CD4-positive, alpha-beta T cell treated with Interleukin-6 at 100 ng/mL for 8 hours (primary cell): ENCODE data around the gene PDLIM1.

Experiments
- DNase-seq: peaks from one replicate; pipeline ENCODE4 v3.0.0-alpha.2; 2020; ENCODE audit warnings: mixed read lengths, low spot score

Gene PDLIM1

GRCh38 chr10:95288303-95288702, 2.5 kb downstream of the PDLIM1 start:
- DNase-seq = no peak

GRCh38 chr10:95287281-95287680, 3.5 kb downstream of the PDLIM1 start:
- DNase-seq = no peak

DNA sequence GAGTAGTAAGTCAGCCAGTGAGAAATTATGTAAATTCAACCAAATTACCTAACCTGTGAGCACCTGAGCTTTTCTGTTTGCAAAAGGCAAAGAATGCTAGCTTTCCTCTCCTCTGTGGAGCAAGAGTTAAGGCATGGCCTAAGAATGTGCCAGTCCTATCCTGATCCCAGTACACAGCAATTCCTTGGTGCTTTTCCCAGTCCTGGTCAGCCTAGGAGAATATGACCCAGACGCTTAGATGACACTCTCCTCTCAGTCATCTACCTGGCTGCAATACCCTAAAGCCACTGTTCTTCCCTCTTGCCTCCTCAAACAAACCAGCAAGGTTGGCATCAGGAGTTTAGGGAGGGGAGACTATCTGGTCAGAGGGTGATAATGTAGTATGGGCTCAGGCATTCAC, 4.1 kb downstream of the PDLIM1 start:
- no peak for DNase-seq

DNA sequence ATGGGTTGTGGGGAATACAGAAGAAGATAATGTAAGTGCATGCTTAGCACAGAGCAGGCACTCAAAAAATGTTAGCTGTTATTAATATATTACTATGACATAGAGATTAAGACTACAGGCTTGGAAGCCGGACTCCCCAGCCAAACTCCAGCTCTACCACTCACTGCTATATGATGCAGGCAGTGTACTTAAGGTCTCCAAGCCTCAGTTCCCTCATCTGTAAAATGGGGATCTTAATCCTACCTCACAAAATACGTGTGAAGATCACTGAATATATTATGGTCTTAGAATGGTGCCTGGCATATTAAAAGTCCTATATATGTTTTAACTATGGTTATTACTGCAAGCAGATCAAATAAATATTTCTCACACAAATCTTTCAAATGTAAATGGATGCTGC, 5.2 kb downstream of the PDLIM1 start:
- DNase-seq = no peak

- no peak for DNase-seq
Measured at GRCh38 chr10:95284807-95285206, 6.0 kb downstream of the PDLIM1 start.

DNA sequence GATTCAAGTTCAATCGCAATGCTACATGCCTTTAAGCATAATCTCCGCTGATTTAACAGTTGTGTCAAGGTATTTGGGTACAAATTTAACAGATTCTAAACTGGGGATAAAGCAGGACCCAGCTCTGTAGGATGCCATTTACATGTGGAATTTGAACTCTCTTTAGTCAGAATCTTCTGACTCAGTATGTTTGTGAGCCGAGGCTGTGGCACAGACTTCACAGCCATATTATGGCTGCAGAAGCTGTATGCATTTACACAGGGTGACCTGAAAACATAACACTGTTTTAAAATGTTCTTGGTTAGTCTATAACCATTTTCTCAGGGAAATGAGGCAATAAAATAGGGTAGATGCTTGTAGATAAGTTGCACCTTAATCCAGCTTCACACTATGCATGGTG, 8.7 kb downstream of the PDLIM1 start:
- DNase-seq = no peak

DNA sequence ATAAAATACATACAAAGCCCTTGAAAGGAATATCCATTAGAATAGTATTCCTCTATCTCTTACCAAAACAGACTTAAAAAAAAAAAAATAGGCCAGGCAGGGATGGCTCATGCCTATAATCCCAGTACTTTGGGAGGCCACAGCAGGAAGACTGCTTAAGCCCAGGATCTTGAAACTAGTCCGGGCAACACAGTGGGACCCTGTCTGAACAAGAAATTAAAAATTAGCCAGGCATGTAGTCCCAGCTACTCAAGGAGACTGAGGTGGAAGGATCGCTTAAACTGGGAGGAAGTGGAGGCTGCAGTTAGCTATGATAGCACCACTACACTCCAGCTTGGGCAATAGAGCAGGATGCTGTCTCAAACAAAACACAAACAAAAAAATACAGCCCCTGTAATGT, 9.6 kb downstream of the PDLIM1 start:
- DNase-seq = no peak

DNA sequence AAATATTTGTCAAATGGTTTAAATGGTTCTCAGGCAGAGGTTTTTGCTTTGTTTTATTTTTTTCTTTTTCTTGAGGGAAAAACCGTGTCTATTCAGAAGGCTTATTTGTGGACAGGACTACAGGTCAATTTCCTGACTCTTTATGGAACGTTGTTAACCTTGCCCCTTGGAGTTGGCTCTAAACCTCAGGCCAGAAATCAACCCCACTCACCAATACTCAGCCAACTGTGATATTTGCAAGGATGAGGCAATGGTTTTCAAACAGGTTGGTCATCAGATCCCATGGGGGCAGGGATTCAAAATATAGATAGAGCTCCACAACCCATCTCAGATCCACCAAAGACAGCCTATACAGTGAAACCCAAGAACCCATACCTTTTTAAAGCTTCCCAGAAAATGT, 10.2 kb downstream of the PDLIM1 start:
- no peak for DNase-seq

DNA sequence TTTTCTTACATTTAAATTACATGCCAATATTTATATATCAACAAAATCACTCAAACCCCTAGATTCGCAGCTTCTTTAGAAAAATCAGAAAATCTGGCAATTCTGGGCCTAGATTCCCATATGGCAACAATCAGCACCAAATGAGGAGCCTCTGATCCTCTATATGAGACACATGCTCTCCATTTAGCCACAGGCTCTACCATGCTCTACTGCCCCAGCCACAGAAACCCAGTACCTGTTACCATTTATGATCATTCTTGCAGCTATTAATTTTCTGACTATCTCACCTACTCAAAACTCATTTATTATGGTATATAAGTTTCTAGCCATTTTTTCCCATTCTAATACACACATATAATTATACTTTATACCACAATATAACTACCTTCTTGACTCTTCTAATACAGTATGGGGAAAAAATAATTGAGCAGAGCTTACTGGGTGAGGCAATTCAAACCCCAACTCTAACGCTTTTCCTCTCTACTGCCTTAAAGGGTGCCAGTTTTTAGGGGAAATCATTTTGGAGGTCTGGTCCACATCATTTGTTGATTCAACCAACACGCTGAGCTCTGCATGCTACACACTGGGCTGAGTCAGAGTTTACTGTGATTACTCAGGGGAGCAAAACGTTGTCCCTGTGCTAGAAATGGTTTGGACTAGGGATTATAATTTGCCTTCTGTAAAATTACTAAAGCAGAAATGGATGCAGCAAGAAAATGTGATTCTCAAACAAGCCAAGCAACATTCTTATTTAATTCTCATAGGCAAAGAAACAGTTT, 11.6 kb downstream of the PDLIM1 start:
- no peak for DNase-seq

DNA sequence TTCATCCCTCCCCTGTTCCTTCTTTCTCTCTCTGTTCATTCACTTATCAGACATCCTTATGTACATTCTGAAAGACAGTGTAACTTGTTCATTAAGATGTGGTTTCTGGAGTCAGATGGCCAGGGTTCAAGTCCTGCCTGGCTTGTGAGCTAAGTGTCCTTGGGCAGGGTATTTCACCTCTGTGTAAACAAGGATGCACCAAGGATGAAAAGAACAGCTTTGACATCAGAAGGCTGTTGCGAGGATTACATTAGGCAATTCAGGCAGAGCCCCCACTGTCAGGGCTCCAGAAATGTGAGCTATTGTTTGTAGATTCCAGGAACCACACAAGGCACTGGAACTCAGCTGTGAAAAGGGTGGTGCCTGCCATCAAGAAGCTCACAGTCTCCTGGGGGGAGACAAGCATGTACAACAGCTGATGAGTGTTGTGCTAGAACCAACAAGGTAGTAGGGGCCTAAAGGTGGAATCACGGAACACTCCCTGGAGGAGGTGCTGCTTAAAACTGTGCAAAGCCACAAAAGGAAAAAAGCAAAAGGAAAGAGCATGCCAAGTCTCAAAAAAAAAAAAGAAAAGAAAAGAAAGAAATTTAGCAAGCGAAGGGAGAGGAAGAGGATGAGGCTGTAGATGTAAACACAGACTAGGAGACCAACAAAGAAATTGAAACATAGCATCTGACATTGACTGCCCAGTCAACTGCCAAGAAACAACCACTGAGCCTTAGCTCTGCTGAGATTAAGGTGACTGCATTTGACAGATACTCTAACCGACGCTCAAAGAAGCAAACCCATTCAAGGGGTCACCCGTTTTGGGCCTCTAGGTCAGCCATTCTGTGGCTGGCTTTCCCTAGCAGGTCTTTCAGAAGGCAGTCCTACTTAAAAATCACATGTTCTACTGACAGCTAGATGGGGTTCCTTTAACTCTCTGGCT, 12.5 kb downstream of the PDLIM1 start:
- DNase-seq = no peak

- DNase-seq = no peak
Measured at GRCh38 chr10:95277614-95278013, 13.2 kb downstream of the PDLIM1 start.

GRCh38 chr10:95277201-95277570, 13.6 kb downstream of the PDLIM1 start:
- no peak for DNase-seq

DNA sequence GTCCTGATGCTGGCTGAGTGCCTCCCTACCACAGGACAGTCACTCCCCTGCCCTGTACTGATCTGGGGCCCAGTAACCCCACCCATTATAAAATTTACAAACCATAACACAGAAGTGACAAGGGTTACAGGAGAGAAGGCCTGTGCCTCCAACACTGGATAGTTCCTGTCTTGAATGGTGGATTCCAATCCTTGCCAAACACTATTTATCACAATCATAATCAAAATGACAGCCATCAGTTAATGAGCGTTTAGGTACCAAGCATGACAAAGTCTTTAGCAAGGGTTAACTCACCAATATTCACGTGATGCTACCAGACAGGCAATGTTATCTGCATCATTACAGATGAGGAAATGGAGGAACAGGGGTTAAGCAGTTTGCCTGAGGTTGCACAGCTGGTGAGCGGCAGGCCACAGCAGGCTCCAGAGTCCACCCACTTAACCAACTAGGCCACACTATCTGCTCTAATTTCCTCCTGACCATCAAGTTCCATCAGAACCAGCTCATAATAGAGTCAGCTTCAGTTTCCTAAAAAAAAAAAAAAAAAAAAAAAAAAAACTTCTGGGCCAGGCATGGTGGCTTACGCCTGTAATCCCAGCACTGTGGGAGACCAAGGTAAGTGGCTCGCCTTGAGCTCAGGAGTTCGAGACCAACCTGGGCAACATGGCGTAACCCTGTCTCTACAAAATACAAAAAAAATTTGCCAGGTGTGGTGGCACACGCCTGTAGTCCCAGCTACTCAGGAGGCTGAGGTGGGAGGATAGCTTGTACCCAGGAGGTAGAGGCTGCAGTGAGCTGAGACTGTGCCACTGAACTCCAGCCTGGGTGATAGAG, 14.2 kb downstream of the PDLIM1 start:
- no peak for DNase-seq

DNA sequence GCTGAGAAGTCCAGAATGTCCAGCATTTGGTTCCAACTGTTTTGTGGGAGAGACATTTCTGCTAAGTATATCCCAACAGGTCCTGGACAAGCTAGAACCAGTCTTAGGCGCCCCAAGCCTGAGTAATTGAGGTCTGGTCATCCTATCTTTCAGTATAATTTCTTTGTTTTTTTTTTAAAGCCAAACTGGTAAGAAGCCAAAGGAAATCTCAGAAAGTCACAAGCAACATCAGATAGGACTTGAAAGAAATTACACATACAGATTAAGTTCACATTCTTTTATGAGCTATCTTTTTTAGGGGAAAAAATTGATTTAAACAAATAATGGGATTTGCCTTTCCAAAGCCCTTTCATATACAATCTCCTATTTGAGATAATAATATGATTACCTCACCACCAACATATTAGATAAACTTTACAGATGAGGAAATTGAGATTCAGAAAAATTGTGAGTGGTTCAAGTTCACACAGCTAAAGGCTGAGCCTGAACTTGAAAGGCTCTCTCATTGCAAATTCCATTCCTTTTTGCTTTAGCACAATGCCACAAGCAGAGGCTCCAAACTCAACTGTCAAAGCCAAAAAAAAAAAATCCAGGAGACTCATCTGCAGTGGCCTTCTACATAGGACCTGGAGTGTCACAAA, 15.0 kb downstream of the PDLIM1 start:
- DNase-seq = no peak

DNA sequence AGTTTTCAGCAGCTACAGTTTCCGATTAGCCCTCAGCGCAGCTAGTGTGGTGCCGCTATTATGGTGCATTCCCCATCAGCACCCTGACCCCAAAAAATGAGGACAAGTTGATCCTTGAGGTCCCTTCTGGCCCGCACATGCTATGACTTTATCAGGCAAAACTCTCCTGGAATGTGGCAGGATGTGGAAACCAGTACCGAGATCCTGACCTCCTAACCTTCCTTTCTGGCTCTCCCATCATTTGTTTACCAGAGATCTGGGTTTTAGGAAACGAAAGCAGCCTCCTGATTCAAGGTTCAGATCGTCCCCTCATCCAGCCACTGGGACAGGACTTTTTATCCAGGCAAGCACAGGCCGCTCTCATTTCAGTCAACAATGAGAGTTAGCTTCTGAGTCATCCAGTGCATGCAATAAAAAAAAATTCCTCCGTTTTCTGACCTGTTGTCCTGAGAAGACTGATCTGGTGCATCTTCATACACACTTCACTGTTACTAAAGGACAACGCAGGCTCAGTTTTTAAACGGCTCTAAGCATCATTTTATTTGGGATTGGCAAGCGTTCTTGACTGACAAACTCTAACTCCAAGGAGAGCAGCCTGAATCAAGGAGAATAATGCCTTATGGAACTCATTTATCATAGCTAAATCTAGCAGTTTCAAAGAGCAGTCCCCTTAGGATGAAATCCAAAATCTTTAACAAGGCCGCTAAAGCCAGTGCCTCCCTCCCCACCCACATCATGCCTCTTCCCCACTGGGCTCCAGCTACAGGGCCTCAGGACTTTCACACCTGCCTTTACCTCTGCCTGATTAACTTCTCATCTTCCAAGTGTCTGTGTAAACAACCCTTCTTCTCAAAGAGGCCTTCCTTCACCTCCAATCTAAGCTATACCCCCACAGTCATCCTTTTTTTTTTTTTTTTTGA, 17.1 kb downstream of the PDLIM1 start:
- no peak for DNase-seq

DNA sequence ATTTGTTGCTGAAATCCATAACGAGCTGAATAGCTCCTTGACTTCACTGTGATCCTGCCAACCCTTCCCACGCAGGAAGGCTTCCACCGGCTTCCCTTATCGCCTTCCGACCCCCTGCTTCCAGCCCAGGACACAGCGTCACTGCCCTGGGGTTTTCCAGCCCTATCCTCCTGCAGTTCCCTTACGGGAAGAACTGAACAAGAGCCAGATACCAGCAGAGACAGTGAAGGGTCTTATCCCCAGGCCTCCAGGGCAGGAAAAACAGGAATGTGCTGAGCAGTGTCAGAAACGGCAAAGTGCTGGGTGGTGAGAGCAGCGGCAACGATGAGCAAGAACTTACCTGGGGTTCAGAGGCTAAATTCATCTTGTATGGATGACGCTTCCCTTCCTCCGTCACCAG, 22.4 kb downstream of the PDLIM1 start:
- DNase-seq = no peak

GRCh38 chr10:95267251-95267650, 23.6 kb downstream of the PDLIM1 start:
- no peak for DNase-seq

GRCh38 chr10:95266674-95267095, 24.1 kb downstream of the PDLIM1 start:
- DNase-seq = no peak

DNA sequence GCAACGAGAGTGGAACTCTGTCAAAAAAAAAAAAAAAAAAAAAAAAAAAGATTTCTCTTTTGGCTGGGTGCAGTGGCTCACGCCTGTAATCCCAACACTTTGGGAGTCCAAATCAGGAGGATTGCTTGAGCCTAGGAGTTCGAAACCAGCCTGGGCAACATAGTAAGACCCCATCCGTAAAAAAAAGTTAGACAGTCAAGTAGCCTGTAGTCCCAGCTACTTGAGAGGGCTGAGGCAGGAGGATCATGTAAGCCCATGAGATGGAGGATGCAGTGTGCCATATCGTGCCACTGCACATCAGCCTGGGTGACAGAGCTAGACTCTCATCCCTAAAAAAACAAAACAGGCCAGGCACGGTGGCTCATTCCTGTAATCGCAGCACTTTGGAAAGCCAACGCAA, 25.2 kb downstream of the PDLIM1 start:
- DNase-seq = no peak

- DNase-seq = no peak
Measured at GRCh38 chr10:95264227-95265051, 26.4 kb downstream of the PDLIM1 start.
